ENCODE data around the gene RNF207. TPM values are rescaled to one million over a fixed set of nuclear protein-coding genes. Genes with fewer than 3 reads are reported as not detected.

RNF207 gene
- total and polyA plus RNA-seq, 2 of the 8 experiments (the other 6 are each of a cell fraction or from before 2014, with no cell fraction given), result 3.9 to 5.4 TPM

DNA sequence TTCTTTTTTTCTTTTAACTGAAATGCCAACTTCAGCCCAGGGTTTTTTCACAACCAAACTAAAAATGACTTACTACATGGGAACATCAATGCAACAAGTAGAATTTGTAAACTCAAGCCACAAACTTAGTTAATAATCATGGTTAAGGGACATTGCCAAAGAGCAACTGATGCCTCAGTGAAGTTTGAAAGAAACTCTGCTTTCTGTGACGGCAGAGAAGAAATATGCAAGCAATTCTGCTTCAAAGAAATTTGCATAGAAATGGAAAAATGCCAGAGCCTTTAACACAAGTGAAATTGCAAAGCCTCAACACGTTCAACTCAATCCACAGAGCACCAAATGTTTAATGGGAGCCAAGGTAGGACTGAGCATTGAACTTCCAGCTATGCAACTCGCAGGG is 20.8 kb upstream of the RNF207 start (continued):
- TF ChIP-seq, protein P1, sequence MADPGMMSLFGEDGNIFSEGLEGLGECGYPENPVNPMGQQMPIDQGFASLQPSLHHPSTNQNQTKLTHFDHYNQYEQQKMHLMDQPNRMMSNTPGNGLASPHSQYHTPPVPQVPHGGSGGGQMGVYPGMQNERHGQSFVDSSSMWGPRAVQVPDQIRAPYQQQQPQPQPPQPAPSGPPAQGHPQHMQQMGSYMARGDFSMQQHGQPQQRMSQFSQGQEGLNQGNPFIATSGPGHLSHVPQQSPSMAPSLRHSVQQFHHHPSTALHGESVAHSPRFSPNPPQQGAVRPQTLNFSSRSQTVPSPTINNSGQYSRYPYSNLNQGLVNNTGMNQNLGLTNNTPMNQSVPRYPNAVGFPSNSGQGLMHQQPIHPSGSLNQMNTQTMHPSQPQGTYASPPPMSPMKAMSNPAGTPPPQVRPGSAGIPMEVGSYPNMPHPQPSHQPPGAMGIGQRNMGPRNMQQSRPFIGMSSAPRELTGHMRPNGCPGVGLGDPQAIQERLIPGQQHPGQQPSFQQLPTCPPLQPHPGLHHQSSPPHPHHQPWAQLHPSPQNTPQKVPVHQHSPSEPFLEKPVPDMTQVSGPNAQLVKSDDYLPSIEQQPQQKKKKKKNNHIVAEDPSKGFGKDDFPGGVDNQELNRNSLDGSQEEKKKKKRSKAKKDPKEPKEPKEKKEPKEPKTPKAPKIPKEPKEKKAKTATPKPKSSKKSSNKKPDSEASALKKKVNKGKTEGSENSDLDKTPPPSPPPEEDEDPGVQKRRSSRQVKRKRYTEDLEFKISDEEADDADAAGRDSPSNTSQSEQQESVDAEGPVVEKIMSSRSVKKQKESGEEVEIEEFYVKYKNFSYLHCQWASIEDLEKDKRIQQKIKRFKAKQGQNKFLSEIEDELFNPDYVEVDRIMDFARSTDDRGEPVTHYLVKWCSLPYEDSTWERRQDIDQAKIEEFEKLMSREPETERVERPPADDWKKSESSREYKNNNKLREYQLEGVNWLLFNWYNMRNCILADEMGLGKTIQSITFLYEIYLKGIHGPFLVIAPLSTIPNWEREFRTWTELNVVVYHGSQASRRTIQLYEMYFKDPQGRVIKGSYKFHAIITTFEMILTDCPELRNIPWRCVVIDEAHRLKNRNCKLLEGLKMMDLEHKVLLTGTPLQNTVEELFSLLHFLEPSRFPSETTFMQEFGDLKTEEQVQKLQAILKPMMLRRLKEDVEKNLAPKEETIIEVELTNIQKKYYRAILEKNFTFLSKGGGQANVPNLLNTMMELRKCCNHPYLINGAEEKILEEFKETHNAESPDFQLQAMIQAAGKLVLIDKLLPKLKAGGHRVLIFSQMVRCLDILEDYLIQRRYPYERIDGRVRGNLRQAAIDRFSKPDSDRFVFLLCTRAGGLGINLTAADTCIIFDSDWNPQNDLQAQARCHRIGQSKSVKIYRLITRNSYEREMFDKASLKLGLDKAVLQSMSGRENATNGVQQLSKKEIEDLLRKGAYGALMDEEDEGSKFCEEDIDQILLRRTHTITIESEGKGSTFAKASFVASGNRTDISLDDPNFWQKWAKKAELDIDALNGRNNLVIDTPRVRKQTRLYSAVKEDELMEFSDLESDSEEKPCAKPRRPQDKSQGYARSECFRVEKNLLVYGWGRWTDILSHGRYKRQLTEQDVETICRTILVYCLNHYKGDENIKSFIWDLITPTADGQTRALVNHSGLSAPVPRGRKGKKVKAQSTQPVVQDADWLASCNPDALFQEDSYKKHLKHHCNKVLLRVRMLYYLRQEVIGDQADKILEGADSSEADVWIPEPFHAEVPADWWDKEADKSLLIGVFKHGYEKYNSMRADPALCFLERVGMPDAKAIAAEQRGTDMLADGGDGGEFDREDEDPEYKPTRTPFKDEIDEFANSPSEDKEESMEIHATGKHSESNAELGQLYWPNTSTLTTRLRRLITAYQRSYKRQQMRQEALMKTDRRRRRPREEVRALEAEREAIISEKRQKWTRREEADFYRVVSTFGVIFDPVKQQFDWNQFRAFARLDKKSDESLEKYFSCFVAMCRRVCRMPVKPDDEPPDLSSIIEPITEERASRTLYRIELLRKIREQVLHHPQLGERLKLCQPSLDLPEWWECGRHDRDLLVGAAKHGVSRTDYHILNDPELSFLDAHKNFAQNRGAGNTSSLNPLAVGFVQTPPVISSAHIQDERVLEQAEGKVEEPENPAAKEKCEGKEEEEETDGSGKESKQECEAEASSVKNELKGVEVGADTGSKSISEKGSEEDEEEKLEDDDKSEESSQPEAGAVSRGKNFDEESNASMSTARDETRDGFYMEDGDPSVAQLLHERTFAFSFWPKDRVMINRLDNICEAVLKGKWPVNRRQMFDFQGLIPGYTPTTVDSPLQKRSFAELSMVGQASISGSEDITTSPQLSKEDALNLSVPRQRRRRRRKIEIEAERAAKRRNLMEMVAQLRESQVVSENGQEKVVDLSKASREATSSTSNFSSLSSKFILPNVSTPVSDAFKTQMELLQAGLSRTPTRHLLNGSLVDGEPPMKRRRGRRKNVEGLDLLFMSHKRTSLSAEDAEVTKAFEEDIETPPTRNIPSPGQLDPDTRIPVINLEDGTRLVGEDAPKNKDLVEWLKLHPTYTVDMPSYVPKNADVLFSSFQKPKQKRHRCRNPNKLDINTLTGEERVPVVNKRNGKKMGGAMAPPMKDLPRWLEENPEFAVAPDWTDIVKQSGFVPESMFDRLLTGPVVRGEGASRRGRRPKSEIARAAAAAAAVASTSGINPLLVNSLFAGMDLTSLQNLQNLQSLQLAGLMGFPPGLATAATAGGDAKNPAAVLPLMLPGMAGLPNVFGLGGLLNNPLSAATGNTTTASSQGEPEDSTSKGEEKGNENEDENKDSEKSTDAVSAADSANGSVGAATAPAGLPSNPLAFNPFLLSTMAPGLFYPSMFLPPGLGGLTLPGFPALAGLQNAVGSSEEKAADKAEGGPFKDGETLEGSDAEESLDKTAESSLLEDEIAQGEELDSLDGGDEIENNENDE (IDR thresholded peaks at IDR 0.05; ENCODE audit: insufficient replicate concordance, low read length), result no peak
- TF ChIP-seq YY1 (IDR thresholded peaks at IDR 0.05; ENCODE audit: low read depth, low read length) (no peak), CHD2 (IDR thresholded peaks at IDR 0.05; ENCODE audit: low read length) (no peak), NANOG (IDR thresholded peaks at IDR 0.05; ENCODE audit: insufficient read depth, low read depth, low read length, poor library complexity, severe bottlenecking) (no peak)
